Measurements from ENCODE around the gene POLD2.
"Not testable (repeated sequence)": the region's sequence is repeated elsewhere in the genome, so short reads cannot be mapped to it uniquely, and the experiment has no call there.

Gene POLD2

GRCh38 chr7:44123190-44124003, at the start of gene POLD2:
POLD2 (minus strand) TSS chr7:44123548; CDS start chr7:44122053, 1,495 bp downstream.
- Histone ChIP-seq H3K27ac (peak within 1 kb of the TSS; percentile 39 to 91 (median 79)), H3K4me3 (peak within 1 kb of the TSS; percentile 55 to 86 (median 76))

GRCh38 chr7:44172803-44173424, 49.6 kb upstream of the POLD2 start:
- Histone ChIP-seq H3K4me3 (no peak overlapping the region), H3K27ac (no peak overlapping the region)

- H3K4me3 ChIP-seq = no peak overlapping the region
- H3K27ac ChIP-seq = no peak overlapping the region
Observed at GRCh38 chr7:44172352-44172751, 49.0 kb upstream of the POLD2 start.

- H3K4me3 ChIP-seq, H3K27ac ChIP-seq: not testable (repeated sequence)
Observed at GRCh38 chr7:44171901-44172300, 48.6 kb upstream of the POLD2 start.

- H3K4me3 ChIP-seq = no peak overlapping the region
- H3K27ac ChIP-seq = no peak overlapping the region
Observed at GRCh38 chr7:44167920-44168319, 44.6 kb upstream of the POLD2 start.

GRCh38 chr7:44163591-44163990, 40.2 kb upstream of the POLD2 start:
- Histone ChIP-seq H3K27ac (no peak overlapping the region), H3K4me3 (no peak overlapping the region)

GRCh38 chr7:44162785-44163395, 39.5 kb upstream of the POLD2 start:
- Histone ChIP-seq H3K4me3 (no peak overlapping the region), H3K27ac (no peak overlapping the region)

- no peak overlapping the region for H3K27ac ChIP-seq
- H3K4me3 ChIP-seq = no peak overlapping the region
Observed at GRCh38 chr7:44162179-44162578, 38.8 kb upstream of the POLD2 start.

GRCh38 chr7:44161371-44161770, 38.0 kb upstream of the POLD2 start:
- no peak overlapping the region for H3K27ac ChIP-seq

GRCh38 chr7:44159824-44160630, 36.7 kb upstream of the POLD2 start:
- no peak overlapping the region for H3K4me3 ChIP-seq
- no peak overlapping the region for H3K27ac ChIP-seq

More at GRCh38 chr7:44161371-44161770, 38.0 kb upstream of the POLD2 start:
- H3K4me3 ChIP-seq = no peak overlapping the region

GRCh38 chr7:44158873-44159631, 35.7 kb upstream of the POLD2 start:
- no peak overlapping the region for H3K27ac ChIP-seq
- H3K4me3 ChIP-seq = no peak overlapping the region

- no peak overlapping the region for H3K4me3 ChIP-seq
- no peak overlapping the region for H3K27ac ChIP-seq
Observed at GRCh38 chr7:44158096-44158872, 34.9 kb upstream of the POLD2 start.

- Histone ChIP-seq H3K4me3 (no peak overlapping the region), H3K27ac (no peak overlapping the region)
Observed at GRCh38 chr7:44157116-44158080, 34.0 kb upstream of the POLD2 start.

GRCh38 chr7:44156453-44157010, 33.2 kb upstream of the POLD2 start:
- Histone ChIP-seq H3K4me3 (no peak overlapping the region), H3K27ac (no peak overlapping the region)

GRCh38 chr7:44155191-44156185, 32.1 kb upstream of the POLD2 start:
- Histone ChIP-seq H3K27ac (no peak overlapping the region), H3K4me3 (no peak overlapping the region)

- Histone ChIP-seq H3K27ac (no peak overlapping the region), H3K4me3 (no peak overlapping the region)
Observed at GRCh38 chr7:44154703-44155102, 31.4 kb upstream of the POLD2 start.

Measured in skin epidermis (tissue), 12 donors.